ENCODE measurements around the gene HNRNPAB. TPM values are rescaled to one million over a fixed set of nuclear protein-coding genes. Genes with fewer than 3 reads are reported as not detected.

The HNRNPAB gene
- total and polyA plus RNA-seq, 3 donors from 2014 or later: 63.1 to 71.0 (median 66.2) TPM

- WGBS, 2 donors: 49 to 60% methylated on average over 6 of the region's 6 CpGs
- DNase-seq: no peak
- Histone ChIP-seq H3K27ac (no peak overlapping the region), H3K4me3 (no peak overlapping the region), H3K27me3 (no peaks in the 10 kb centered on the region), H3K36me3 (ENCODE audit: low read depth, missing control alignments) (no peaks in the 10 kb centered on the region), H3K4me1 (no peaks in the 10 kb centered on the region), H3K9me3 (no peaks in the 10 kb centered on the region)
- TF ChIP-seq CTCF (IDR thresholded peaks at IDR 0.05): no peak
- no peak for TF ChIP-seq POLR2A (IDR thresholded peaks at IDR 0.05)
- intact Hi-C loops (cut with DNase I; ENCODE audit: low total_unique reads): no loop called here
These were observed 17.9 kb upstream of the HNRNPAB start for GRCh38 chr5:178186427-178186826.

- no peaks in the 10 kb centered on the region for H3K9me3 ChIP-seq
- intact Hi-C loops (cut with DNase I; ENCODE audit: low total_unique reads): no loop called here
- no peak within 1 kb of the TSS for H3K27ac ChIP-seq
- H3K27me3 ChIP-seq: no peaks in the 10 kb centered on the region
- no peaks in the 10 kb centered on the region for H3K36me3 ChIP-seq (ENCODE audit: low read depth, missing control alignments)
- no peak for DNase-seq
- no peak within 1 kb of the TSS for H3K4me3 ChIP-seq
- H3K4me1 ChIP-seq: no peaks in the 10 kb centered on the region
- 57 to 65% methylated on average over 10 to 27 of the region's 27 CpGs for WGBS, 2 donors
- no peak for TF ChIP-seq CTCF (IDR thresholded peaks at IDR 0.05)
- TF ChIP-seq POLR2A (IDR thresholded peaks at IDR 0.05): no peak
These were observed 17.3 kb upstream of the HNRNPAB start, which contains the start of gene GMCL2 for GRCh38 chr5:178187014-178187413. Gene GMCL2 (minus strand): TSS chr5:178187371. CDS start chr5:178187299, 72 bp downstream.

GRCh38 chr5:178189433-178189832 is 14.9 kb upstream of the HNRNPAB start:
- Histone ChIP-seq H3K27me3 (no peaks in the 10 kb centered on the region), H3K27ac (no peak overlapping the region), H3K4me1 (no peaks in the 10 kb centered on the region), H3K9me3 (no peaks in the 10 kb centered on the region), H3K4me3 (no peak overlapping the region), H3K36me3 (ENCODE audit: low read depth, missing control alignments) (no peaks in the 10 kb centered on the region)
- TF ChIP-seq CTCF (IDR thresholded peaks at IDR 0.05) (no peak), POLR2A (IDR thresholded peaks at IDR 0.05) (no peak)
- intact Hi-C loops (cut with DNase I; ENCODE audit: low total_unique reads): no loop called here
- 47 to 52% methylated on average over 2 of the region's 2 CpGs for WGBS, 2 donors
- no peak for DNase-seq

- WGBS, 2 donors: 80 to 83% methylated on average over 4 of the region's 4 CpGs
- no peak for TF ChIP-seq POLR2A (IDR thresholded peaks at IDR 0.05)
- TF ChIP-seq CTCF (IDR thresholded peaks at IDR 0.05): no peak
- Histone ChIP-seq H3K27ac (no peak overlapping the region), H3K9me3 (no peaks in the 10 kb centered on the region), H3K36me3 (ENCODE audit: low read depth, missing control alignments) (no peaks in the 10 kb centered on the region), H3K4me3 (no peak overlapping the region), H3K27me3 (no peaks in the 10 kb centered on the region), H3K4me1 (no peaks in the 10 kb centered on the region)
- intact Hi-C loops (cut with DNase I; ENCODE audit: low total_unique reads): no loop called here
- no peak for DNase-seq
These were observed 12.7 kb upstream of the HNRNPAB start for GRCh38 chr5:178191661-178192060.

- no peaks in the 10 kb centered on the region for H3K36me3 ChIP-seq (ENCODE audit: low read depth, missing control alignments)
- H3K4me1 ChIP-seq: no peaks in the 10 kb centered on the region
- H3K27me3 ChIP-seq: no peaks in the 10 kb centered on the region
- intact Hi-C loops (cut with DNase I; ENCODE audit: low total_unique reads): no loop called here
- no peak for TF ChIP-seq CTCF (IDR thresholded peaks at IDR 0.05)
- no peak for TF ChIP-seq POLR2A (IDR thresholded peaks at IDR 0.05)
- no peak overlapping the region for H3K27ac ChIP-seq
- no peak for DNase-seq
- H3K9me3 ChIP-seq: no peaks in the 10 kb centered on the region
- H3K4me3 ChIP-seq: no peak overlapping the region
- 39 to 52% methylated on average over 2 of the region's 2 CpGs for WGBS, 2 donors
These were observed 12.1 kb upstream of the HNRNPAB start for GRCh38 chr5:178192244-178192643.

All from testis (tissue), 3 donors.